GM06990 (cell line): ENCODE results near the gene ABHD2.

Source experiments
- DNase-seq: peaks from one replicate; pipeline ENCODE4 v3.0.0-alpha.2; 2011; ENCODE audit not compliant: insufficient read length; ENCODE audit errors: extremely low read depth
- H3K27me3 ChIP-seq: replicated peaks from 2 replicates; pipeline ENCODE4 v1.6.0; 2011; ENCODE audit warnings: low read length; ENCODE audit not compliant: control insufficient read depth, insufficient read depth
- H3K36me3 ChIP-seq: 2 replicates; pipeline ENCODE4 v1.5.1; 2011; ENCODE audit warnings: low read length; ENCODE audit not compliant: control insufficient read depth, insufficient read depth
- H3K4me3 ChIP-seq: replicated peaks from 2 replicates; pipeline ENCODE4 v1.5.1; 2011; ENCODE audit warnings: low read depth, mild to moderate bottlenecking, control low read depth, low read length
- TF ChIP-seq, protein P1 (sequence below): IDR thresholded peaks from 2 replicates; pipeline ENCODE4 v1.5.1; 2011; ENCODE audit warnings: low read length, control low read depth, mild to moderate bottlenecking, inconsistent platforms; ENCODE audit not compliant: insufficient read depth, poor library complexity, severe bottlenecking

The ABHD2 gene

GRCh38 chr15:89168316-89168833, 80.1 kb downstream of the ABHD2 start:
- Histone ChIP-seq H3K36me3 (no peaks in the 10 kb centered on the region; the same call in none of the 2 replicates), H3K27me3 (no peaks in the 10 kb centered on the region), H3K4me3 (no peak overlapping the region)
- TF ChIP-seq, protein P1, sequence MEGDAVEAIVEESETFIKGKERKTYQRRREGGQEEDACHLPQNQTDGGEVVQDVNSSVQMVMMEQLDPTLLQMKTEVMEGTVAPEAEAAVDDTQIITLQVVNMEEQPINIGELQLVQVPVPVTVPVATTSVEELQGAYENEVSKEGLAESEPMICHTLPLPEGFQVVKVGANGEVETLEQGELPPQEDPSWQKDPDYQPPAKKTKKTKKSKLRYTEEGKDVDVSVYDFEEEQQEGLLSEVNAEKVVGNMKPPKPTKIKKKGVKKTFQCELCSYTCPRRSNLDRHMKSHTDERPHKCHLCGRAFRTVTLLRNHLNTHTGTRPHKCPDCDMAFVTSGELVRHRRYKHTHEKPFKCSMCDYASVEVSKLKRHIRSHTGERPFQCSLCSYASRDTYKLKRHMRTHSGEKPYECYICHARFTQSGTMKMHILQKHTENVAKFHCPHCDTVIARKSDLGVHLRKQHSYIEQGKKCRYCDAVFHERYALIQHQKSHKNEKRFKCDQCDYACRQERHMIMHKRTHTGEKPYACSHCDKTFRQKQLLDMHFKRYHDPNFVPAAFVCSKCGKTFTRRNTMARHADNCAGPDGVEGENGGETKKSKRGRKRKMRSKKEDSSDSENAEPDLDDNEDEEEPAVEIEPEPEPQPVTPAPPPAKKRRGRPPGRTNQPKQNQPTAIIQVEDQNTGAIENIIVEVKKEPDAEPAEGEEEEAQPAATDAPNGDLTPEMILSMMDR: no peak
- no peak for DNase-seq

GRCh38 chr15:89170364-89170763, 82.1 kb downstream of the ABHD2 start:
- Histone ChIP-seq H3K27me3 (no peaks in the 10 kb centered on the region), H3K36me3 (no peaks in the 10 kb centered on the region; the same call in 1 of the 2 replicates), H3K4me3 (no peak overlapping the region)
- no peak for DNase-seq
- TF ChIP-seq, protein P1: no peak

- no peak overlapping the region for H3K4me3 ChIP-seq
- H3K36me3 ChIP-seq: no peaks in the 10 kb centered on the region; the same call in 1 of the 2 replicates
- DNase-seq: no peak
- H3K27me3 ChIP-seq: no peaks in the 10 kb centered on the region
- TF ChIP-seq, protein P1: peak; percentile 68
Observed at GRCh38 chr15:89171136-89172072, 83.1 kb downstream of the ABHD2 start.

- TF ChIP-seq, protein P1: no peak
- no peak overlapping the region for H3K4me3 ChIP-seq
- DNase-seq: no peak
Observed at GRCh38 chr15:89172921-89173320, 84.7 kb downstream of the ABHD2 start.

DNA sequence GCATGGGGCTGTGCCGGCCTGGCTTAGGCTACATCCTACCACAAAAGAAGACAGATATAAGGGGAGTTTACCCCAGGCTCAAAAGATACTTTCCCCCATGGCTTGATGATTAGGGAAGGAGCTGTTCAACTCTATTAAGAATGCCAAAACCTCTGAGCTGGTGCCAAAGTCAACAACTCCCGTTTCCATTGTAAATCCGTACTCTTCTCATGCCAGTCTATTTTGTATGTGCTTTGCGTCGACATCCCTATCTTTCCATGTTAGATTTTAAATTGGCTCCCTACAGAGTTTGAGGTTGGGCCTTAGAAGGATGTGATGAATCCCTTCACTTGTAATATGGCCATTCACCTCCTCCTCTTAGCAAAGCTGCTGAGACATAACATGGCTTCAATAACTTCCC, 86.2 kb downstream of the ABHD2 start:
- DNase-seq: no peak
- Histone ChIP-seq H3K36me3 (no peaks in the 10 kb centered on the region; the same call in 1 of the 2 replicates), H3K27me3 (no peaks in the 10 kb centered on the region), H3K4me3 (no peak overlapping the region)
- TF ChIP-seq, protein P1: no peak

More at GRCh38 chr15:89172921-89173320, 84.7 kb downstream of the ABHD2 start:
- Histone ChIP-seq H3K36me3 (no peaks in the 10 kb centered on the region; the same call in 1 of the 2 replicates), H3K27me3 (no peaks in the 10 kb centered on the region)
